PC-3 (cell line): ENCODE measurements around the gene OR2V1. TPM values are rescaled to one million over a fixed set of nuclear protein-coding genes. Genes with fewer than 3 reads are reported as not detected.
A peak's percentile ranks its signal among the peaks of the same experiment; 100 is the strongest.

Source experiments
- ATAC-seq: fragments of 200-7000 bp; cut with Tn5 transposase; 2 replicates; pipeline ENCODE4 v1.9.1; 2020; ENCODE audit warnings: mild to moderate bottlenecking, moderate library complexity
- BruUV-seq: library from RNA; stranded (reverse); fragments of 400-500 nt; replicated peaks from 2 replicates; lab custom pipeline; 2021; lab: Mats Ljungman, UMichigan
- CTCF ChIA-PET: fragments of 300-600 bp; sonication (Branson Sonifier 250); formaldehyde crosslinking; loops from one replicate; lab custom pipeline; 2022; ENCODE audit warnings: antibody characterized with exemption; lab: Charles Lee
- POLR2A ChIA-PET: fragments of 300-600 bp; sonication (Branson Sonifier 250); formaldehyde crosslinking; loops from one replicate; lab custom pipeline; 2022; ENCODE audit warnings: antibody characterized with exemption; ENCODE audit not compliant: unreplicated experiment; lab: Charles Lee
- DNase-seq: peaks from one replicate; pipeline ENCODE4 v3.0.0-alpha.2; 2015
- H2AFZ ChIP-seq: fragments of 300-600 bp; sonication (generic); 2 replicates; pipeline ENCODE4 v1.6.0; 2016; ENCODE audit warnings: antibody characterized with exemption, low read length
- H3F3A ChIP-seq: fragments of 300-600 bp; sonication (generic); one replicate; pipeline ENCODE4 v1.6.0; 2017; ENCODE audit warnings: antibody characterized with exemption, low read length, control low read depth, mild to moderate bottlenecking; ENCODE audit not compliant: unreplicated experiment
- H3K27ac ChIP-seq: fragments of 300-600 bp; sonication (generic); 2 replicates; pipeline ENCODE4 v1.5.1; 2016; ENCODE audit warnings: mild to moderate bottlenecking, low read length
- H3K27me3 ChIP-seq: fragments of 300-600 bp; sonication (generic); 2 replicates; pipeline ENCODE4 v1.6.1; 2016; ENCODE audit warnings: low read length, mixed read lengths
- H3K36me3 ChIP-seq: fragments of 300-600 bp; sonication (generic); 2 replicates; pipeline ENCODE4 v1.6.1; 2016; ENCODE audit warnings: low read depth, mixed run types, low read length, mixed read lengths
- H3K4me1 ChIP-seq: fragments of 300-600 bp; sonication (generic); 2 replicates; pipeline ENCODE4 v1.5.1; 2016; ENCODE audit warnings: low read length; ENCODE audit not compliant: insufficient read depth
- H3K4me2 ChIP-seq: fragments of 300-600 bp; sonication (generic); 2 replicates; pipeline ENCODE4 v1.6.0; 2016; ENCODE audit warnings: low read length
- H3K4me3 ChIP-seq: fragments of 300-600 bp; sonication (generic); 2 replicates; pipeline ENCODE4 v1.5.1; 2016; ENCODE audit warnings: mild to moderate bottlenecking, low read length, mixed read lengths
- H3K79me2 ChIP-seq: fragments of 300-600 bp; sonication (generic); 2 replicates; pipeline ENCODE4 v1.6.1; 2017; ENCODE audit warnings: low read length, mixed read lengths
- H3K9ac ChIP-seq: fragments of 300-600 bp; sonication (generic); 2 replicates; pipeline ENCODE4 v1.6.0; 2016; ENCODE audit warnings: mild to moderate bottlenecking, low read length
- H3K9me2 ChIP-seq: fragments of 300-600 bp; sonication (generic); replicated peaks from 2 replicates; pipeline ENCODE4 v1.6.1; 2016; ENCODE audit warnings: mixed run types, low read length, mixed read lengths
- H3K9me3 ChIP-seq: fragments of 300-600 bp; sonication (generic); 2 replicates; pipeline ENCODE4 v1.6.1; 2016; ENCODE audit warnings: low read length, mixed read lengths
- H4K20me1 ChIP-seq: fragments of 300-600 bp; sonication (generic); 2 replicates; pipeline ENCODE4 v1.6.1; 2016; ENCODE audit warnings: low read length, mixed read lengths
- EZH2 ChIP-seq: fragments of 300-600 bp; sonication (generic); IDR thresholded peaks from one replicate; pipeline ENCODE4 v1.6.1; 2017; ENCODE audit warnings: antibody characterized with exemption, mild to moderate bottlenecking, low read length; ENCODE audit not compliant: unreplicated experiment
- EZH2phosphoT487 ChIP-seq: fragments of 300-600 bp; sonication (generic); IDR thresholded peaks from 2 replicates; pipeline ENCODE4 v1.6.1; 2018; ENCODE audit warnings: mild to moderate bottlenecking, antibody characterized with exemption, low read length, borderline replicate concordance
- intact Hi-C: fragments of 100-400 bp; cut with micrococcal nuclease; formaldehyde crosslinking; loops from 2 replicates; pipeline ENCODE4 v1.9.0; 2023
- total RNA-seq: library from RNA; depleted of rRNA; stranded (reverse); fragments of >200 nt; gene quantifications from 2 replicates; pipeline ENCODE4 v1.2.3, GENCODE V29; 2014
- TF ChIP-seq, protein P1 (sequence below): fragments of 300-600 bp; sonication (generic); conservative IDR thresholded peaks from 2 replicates; pipeline ENCODE4 v1.5.1; 2017; ENCODE audit warnings: antibody characterized with exemption, low read depth, mild to moderate bottlenecking, low read length

OR2V1 gene
- total RNA-seq, 1 experiment from 2014 or later: not detected

DNA sequence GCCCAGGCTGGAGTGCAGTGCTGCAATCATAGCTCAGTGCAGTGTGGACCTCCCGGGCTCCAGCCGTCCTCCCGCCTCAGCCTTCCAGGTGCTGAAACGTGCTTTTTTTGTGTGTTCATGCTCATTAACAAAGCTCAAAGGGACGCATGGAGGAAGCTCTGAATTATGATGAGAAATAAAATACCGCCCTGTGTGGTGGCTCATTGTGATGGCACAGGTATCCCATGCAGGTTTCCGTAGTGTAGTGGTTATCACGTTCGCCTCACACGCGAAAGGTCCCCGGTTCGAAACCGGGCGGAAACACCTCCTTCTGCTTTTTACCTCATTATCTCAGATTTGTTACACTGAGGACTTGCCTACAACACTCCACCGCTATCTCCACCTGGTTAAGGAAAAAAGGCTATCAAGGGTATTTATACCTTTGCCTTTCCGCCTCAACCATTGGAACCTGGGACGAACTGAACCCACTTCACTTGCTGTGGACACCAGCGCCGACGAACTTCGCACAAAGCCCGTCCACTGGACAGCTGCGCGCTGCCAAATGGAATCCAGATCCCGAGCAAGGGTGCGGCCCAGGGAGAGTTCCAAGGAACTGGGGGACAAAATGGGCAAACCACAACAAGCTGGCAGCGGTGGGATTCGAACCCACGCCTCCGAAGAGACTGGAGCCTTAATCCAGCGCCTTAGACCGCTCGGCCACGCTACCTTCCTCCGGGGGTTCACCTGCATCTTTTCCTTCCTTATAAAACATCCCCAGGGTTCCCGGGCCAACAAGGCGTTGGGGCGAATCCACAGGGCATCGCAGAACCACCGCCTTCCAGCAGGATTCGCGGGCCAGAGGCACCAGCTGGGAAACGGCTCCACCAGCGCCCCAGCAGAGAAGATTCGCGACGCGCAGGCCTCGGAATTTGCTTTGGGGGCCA lies 42.7 kb upstream of the OR2V1 start:
- Histone ChIP-seq H3F3A (no peaks in the 10 kb centered on the region), H3K9me3 (no peaks in the 10 kb centered on the region), H2AFZ (peak overlapping the region; percentile 91), H3K79me2 (no peaks in the 10 kb centered on the region), H3K27ac (peak overlapping the region; percentile 50), H3K4me2 (peak overlapping the region; percentile 85), H3K9ac (peak overlapping the region; percentile 42), H3K4me1 (peaks cover 4% of the 10 kb centered on the region; the same call in 1 of the 2 replicates), H3K27me3 (no peaks in the 10 kb centered on the region), H3K36me3 (no peaks in the 10 kb centered on the region), H4K20me1 (no peaks in the 10 kb centered on the region), H3K4me3 (peak overlapping the region; percentile 67), H3K9me2 (no peaks in the 10 kb centered on the region)
- TF ChIP-seq EZH2phosphoT487 (no peak), EZH2 (no peak)
- TF ChIP-seq, protein P1, sequence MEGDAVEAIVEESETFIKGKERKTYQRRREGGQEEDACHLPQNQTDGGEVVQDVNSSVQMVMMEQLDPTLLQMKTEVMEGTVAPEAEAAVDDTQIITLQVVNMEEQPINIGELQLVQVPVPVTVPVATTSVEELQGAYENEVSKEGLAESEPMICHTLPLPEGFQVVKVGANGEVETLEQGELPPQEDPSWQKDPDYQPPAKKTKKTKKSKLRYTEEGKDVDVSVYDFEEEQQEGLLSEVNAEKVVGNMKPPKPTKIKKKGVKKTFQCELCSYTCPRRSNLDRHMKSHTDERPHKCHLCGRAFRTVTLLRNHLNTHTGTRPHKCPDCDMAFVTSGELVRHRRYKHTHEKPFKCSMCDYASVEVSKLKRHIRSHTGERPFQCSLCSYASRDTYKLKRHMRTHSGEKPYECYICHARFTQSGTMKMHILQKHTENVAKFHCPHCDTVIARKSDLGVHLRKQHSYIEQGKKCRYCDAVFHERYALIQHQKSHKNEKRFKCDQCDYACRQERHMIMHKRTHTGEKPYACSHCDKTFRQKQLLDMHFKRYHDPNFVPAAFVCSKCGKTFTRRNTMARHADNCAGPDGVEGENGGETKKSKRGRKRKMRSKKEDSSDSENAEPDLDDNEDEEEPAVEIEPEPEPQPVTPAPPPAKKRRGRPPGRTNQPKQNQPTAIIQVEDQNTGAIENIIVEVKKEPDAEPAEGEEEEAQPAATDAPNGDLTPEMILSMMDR: 0 out of 2 replicates have a peak, but pooled peaks have one; percentile 31
- DNase-seq: peak; percentile 80
- TSS peak; percentile 100 for BruUV-seq
- ATAC-seq: peak; percentile 61
- intact Hi-C loops: loop anchor here (5.0 kb wide), 3 partner anchors 121 to 391 kb away; no protein-coding TSS in a partner anchor
- CTCF ChIA-PET: interaction anchor here (0.8 to 1.2 kb wide), 4 partner anchors 11 to 321 kb away, joined by 3 to 5 read pairs (median 3); no protein-coding TSS in a partner anchor
- POLR2A ChIA-PET: no interaction called here

DNA sequence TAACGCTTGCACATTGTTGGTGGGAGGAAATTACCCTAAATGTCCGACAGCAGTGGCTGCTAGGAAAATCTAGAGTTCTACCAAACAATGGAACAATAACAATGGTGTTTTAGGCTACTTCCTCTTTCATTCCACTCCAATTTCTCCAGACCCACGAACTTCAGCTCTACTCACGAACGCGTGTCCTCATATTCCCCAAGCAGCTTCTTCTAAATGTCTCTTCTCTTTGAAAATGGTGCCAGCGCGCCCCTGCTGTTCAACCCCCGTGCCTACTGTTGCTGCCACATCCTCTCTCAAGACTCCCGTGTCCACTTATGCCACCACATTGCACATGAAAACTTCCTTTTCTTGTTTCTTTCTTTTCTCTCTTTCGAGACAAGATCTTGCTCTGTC lies 42.1 kb upstream of the OR2V1 start:
- Histone ChIP-seq H3K9ac (peak overlapping the region; percentile 42), H3K4me2 (peak overlapping the region; percentile 85), H3K27ac (peak overlapping the region; percentile 50), H2AFZ (peak overlapping the region; percentile 91), H3K4me3 (peak overlapping the region; percentile 67), H3K27me3 (no peaks in the 10 kb centered on the region), H3K36me3 (no peaks in the 10 kb centered on the region), H3K9me3 (no peaks in the 10 kb centered on the region), H3F3A (no peaks in the 10 kb centered on the region), H3K79me2 (no peaks in the 10 kb centered on the region), H3K9me2 (no peaks in the 10 kb centered on the region), H4K20me1 (no peaks in the 10 kb centered on the region), H3K4me1 (peaks cover 9% of the 10 kb centered on the region; the same call in 1 of the 2 replicates)
- ATAC-seq: peak; percentile 67
- BruUV-seq: no TSS peak
- ChIA-PET POLR2A (no interaction called here), CTCF (interaction anchor here (0.8 to 1.3 kb wide), 5 partner anchors 11 to 388 kb away, joined by 3 to 5 read pairs (median 3); no protein-coding TSS in a partner anchor)
- peak; percentile 68 for DNase-seq
- TF ChIP-seq EZH2: no peak
- TF ChIP-seq, protein P1: peak; percentile 71
- no peak for TF ChIP-seq EZH2phosphoT487
- intact Hi-C loops: loop anchor here (5.0 kb wide), 3 partner anchors 121 to 391 kb away; no protein-coding TSS in a partner anchor
